ENCODE data around the gene RGS14. TPM values are rescaled to one million over a fixed set of nuclear protein-coding genes. Genes with fewer than 3 reads are reported as not detected.
"Not testable (repeated sequence)": the region's sequence is repeated elsewhere in the genome, so short reads cannot be mapped to it uniquely, and the experiment has no call there.

The RGS14 gene
- total RNA-seq, 1 experiment from 2014 or later: 0.23 TPM

DNA sequence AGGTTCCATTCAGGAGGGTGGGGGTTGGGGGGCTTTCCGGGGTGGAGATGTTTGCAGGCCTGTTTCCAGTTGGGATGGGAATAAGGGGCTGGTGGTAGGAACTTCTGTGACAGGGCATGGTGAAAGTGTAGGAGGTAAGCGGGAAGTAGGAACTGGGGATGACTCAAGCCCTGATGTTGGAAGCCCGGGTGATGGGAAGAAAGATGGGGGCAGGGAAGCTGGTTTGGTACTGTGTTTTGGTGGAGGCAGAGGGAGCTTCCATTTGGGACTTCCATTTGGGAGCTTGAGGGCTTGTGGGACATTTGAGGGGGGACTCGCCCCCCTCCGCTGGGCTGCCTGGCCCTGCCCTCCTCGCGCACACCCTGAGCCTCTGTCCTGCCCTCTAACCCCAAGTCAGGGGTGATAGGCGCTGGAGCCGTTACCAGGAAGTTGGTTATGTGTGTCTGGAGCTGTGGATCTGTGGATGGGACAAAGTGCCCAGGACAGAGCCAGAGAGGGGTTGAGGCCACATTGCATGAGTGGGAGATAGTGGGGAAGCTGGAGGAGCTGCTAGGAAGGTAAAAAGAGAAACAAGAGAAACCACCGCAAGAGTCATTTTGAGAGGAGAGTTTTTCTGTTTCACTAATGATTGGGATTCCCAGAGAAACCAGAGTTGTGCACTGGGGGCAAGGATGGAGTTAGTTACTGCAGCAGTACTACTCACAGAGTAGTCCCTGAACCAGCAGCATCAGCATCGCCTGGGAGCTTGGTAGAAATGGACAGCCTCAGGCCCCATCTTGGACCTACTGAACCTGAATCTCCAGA lies 6.6 kb downstream of the RGS14 start:
- no peak for DNase-seq (ENCODE audit: low read depth)

DNA sequence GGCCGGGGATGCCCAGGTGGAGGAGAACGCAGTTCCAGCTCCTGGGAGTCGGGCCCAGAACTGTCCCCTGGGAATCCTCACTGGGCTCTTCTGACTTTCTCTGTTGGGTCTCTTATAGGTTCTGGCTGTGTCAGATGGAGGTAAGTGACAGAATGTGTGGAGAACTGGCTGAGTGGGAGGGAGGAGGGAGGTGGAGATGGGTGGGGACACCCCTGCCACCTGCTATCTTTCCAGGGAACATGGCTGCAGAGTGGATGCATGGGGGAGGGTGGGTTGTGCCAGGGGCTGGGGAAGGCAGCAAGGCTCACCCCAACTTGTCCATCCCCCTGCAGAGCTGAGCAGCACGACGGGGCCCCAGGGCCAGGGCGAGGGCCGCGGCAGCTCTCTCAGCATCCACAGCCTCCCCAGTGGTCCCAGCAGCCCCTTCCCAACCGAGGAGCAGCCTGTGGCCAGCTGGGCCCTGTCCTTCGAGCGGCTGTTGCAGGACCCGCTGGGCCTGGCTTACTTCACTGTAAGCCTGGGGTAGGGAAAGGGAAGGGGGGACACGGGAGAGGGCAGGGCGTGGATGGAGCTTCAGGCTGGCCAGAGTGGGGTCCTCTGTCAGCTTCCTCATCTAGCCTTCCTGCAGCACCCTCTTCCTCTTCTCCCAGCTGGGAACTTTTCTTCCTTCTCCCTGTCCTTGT lies 8.3 kb downstream of the RGS14 start:
- DNase-seq (ENCODE audit: low read depth): no peak

GRCh38 chr5:177366528-177367322 lies 9.0 kb downstream of the RGS14 start:
- no peak for DNase-seq (ENCODE audit: low read depth)

- no peak for DNase-seq (ENCODE audit: low read depth)
These were observed 9.7 kb downstream of the RGS14 start for GRCh38 chr5:177367323-177367848.

GRCh38 chr5:177367981-177368868 lies 10.5 kb downstream of the RGS14 start:
- DNase-seq (ENCODE audit: low read depth): no peak

- no peak for DNase-seq (ENCODE audit: low read depth)
These were observed 11.3 kb downstream of the RGS14 start for GRCh38 chr5:177368869-177369644.

- DNase-seq (ENCODE audit: low read depth): no peak
These were observed 12.1 kb downstream of the RGS14 start for GRCh38 chr5:177369645-177370440.

- no peak for DNase-seq (ENCODE audit: low read depth)
These were observed 12.9 kb downstream of the RGS14 start for GRCh38 chr5:177370488-177371119.

DNA sequence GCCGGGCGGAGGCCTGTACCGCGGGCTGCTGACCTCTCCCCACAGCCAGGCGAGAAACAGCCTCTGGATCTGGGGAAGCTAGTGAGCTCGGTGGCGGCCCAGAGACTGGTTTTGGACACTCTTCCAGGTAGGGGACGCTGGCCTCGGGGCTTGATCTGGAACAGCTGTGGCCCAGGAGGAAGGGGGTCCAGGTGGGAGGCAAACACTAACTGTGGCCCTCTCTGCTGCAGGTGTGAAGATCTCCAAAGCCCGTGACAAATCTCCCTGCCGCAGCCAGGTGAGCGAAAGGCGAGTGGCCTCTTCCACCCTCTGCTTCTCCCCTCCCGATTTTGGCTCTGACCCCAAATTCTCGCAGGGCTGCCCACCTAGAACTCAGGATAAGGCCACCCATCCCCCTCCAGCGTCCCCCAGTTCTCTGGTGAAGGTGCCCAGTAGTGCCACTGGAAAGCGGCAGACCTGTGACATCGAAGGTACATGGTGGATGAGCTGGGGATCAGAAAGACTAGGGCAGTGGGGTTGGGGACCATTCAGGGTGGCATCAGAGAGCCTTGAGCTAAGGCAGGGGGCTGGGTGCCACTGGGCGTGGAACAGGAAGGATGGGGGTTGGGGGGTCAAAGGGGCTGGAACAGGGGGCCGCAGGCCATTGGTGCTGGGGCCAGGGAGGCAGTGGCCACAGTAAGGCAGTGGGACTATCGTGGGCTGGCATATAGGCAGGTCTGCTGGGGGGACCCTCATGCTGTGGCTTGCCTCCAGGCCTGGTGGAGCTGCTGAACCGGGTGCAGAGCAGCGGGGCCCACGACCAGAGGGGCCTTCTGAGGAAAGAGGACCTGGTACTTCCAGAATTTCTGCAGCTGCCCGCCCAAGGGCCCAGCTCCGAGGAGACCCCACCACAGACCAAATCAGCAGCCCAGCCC lies 13.7 kb downstream of the RGS14 start:
- DNase-seq (ENCODE audit: low read depth): no peak

GRCh38 chr5:177372034-177372896 lies 14.5 kb downstream of the RGS14 start:
- DNase-seq (ENCODE audit: low read depth): no peak

DNA sequence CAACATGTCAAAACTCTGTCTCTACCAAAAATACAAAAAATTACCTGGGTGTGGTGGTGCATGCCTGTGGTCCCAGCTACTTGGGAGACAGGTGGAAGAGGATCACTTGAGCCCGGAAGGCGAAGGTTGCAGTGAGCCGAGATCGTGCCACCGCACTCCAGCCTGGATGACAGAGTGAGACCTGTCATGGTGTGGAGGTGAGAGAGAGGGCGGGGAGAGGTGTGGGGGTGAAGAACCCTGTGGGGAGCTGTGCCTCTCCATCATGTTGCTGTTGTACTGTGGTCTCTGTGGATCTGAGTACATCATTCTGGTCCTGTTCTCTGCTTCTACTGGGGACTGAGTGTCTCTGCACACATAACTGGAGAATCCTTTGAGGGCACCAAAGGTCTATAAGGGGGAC lies 15.2 kb downstream of the RGS14 start:
- DNase-seq (ENCODE audit: low read depth): no peak

DNA sequence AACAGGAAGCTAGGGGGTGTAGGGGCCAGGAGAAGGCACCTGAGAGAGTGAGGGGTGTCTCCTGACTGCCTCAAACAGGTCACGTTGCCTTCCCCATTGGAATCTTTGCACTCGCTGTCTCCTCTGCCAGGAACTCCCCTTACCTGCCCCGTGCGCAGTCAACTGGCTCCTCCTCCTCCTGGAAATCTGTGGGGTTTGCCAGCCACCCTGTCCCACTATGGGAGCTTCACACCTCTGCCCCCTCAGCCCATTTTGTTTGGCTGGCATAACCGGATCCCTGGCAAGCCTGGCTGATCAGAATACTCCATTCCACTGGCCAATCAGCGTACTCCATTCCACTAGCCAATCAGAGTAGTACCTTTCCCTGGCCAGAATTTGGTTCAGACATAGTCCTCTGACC lies 16.1 kb downstream of the RGS14 start:
- no peak for DNase-seq (ENCODE audit: low read depth)

DNA sequence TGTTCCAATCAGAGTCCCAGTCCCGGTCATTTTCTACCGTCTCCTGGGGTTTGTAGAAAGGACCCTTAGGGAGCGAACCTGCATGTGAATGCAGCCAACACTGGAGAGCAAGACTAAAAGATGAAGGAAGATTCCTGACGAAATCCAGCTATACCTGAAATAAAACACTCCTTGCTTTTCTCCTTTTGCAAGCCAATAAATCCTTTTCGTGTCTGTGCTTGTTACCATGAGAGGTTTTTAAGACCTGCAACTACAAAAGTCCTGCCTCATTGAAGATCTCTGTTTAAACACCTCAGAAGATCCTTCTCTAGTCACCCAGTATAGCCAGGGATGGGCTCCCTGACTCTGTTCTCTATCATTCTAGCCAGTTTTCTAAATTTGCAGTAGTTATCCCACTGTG lies 16.5 kb downstream of the RGS14 start:
- no peak for DNase-seq (ENCODE audit: low read depth)

DNA sequence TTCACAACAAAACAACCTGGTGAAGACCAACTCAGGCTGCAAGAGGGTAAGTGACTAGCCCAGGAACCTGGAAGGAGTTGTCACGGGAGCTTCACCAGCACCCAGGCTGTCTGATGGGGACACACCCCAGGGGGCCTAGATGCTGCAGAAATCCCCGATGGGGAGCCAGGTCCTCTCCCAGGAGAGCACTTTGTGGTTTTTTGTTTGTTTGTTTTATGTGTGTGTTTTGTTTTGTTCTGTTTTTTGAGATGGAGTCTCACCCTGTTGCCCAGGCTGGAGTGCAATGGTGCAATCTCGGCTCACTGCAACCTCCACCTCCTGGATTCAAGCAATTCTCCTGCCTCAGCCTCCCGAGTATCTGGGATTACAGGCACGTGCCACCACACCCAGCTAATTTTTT lies 17.8 kb downstream of the RGS14 start:
- DNase-seq (ENCODE audit: low read depth): not testable (repeated sequence)

GRCh38 chr5:177376107-177376506 lies 18.4 kb downstream of the RGS14 start:
- DNase-seq (ENCODE audit: low read depth): no peak

DNA sequence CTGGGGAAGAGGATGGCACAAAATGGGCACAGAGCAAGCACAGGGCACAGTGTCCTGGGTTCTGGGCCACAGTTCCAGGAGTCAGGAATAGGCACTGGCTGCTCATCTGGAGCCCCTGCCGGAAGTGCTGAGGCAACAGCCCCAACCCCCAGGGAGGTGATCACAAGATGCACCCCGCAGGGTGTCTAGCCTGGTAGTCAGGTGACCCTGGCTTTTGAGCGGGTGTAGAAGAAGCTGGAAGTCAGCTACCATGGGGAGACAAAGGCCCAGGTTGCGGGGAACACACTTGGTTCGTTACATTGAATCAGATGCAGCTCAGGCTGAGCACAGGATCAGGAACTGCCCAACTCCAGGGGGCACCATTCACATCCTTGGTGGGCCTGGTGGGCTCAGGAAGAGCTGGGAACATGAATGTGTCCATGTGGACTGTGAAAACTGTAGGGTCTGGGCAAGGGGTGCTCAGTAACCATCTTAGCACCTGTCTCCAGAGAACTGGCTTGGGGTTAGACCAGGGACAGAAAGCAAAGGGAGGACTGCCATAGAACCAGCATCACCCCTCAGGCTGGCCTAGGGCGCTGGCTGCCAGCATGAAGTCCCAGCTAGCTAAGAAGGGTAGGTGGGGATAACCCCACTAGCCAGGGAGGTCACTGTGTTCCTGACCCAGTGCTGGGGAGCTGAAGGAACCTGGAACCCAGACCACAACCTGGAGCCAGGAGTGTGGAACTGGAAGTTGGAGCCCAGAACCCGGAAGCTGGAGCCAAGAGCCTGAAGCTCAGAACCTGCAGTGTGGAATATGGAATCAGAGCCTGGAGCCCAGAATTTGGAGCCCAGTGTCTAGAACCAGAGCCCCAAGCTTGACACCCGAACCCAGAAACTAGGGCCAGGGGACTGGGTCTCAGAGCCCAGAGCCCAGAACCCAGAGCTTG lies 20.4 kb downstream of the RGS14 start:
- DNase-seq (ENCODE audit: low read depth): no peak
